Neural progenitor cell (in vitro differentiated cells): ENCODE data around the gene NDUFV1. TPM values are rescaled to one million over a fixed set of nuclear protein-coding genes. Genes with fewer than 3 reads are reported as not detected.
"Not testable (repeated sequence)": the region's sequence is repeated elsewhere in the genome, so short reads cannot be mapped to it uniquely, and the experiment has no call there.

Experiments used
- DNase-seq: peaks from one replicate; pipeline ENCODE4 v3.0.0-alpha.2; 2016; ENCODE audit warnings: low spot score
- H2AFZ ChIP-seq: fragments of 200-600 bp; sonication (generic); replicated peaks from 2 replicates; pipeline ENCODE4 v1.6.1; 2016; ENCODE audit warnings: antibody characterized with exemption
- H3F3A ChIP-seq: fragments of 200-600 bp; sonication (generic); 2 replicates; pipeline ENCODE4 v1.6.1; 2016; ENCODE audit warnings: antibody characterized with exemption, low read depth
- H3K27ac ChIP-seq: fragments of 200-600 bp; sonication (generic); 2 replicates; pipeline ENCODE4 v1.5.1; 2016; ENCODE audit warnings: mild to moderate bottlenecking
- H3K27me3 ChIP-seq: fragments of 200-600 bp; sonication (generic); 2 replicates; pipeline ENCODE4 v1.6.1; 2016; ENCODE audit warnings: mild to moderate bottlenecking, moderate library complexity
- H3K36me3 ChIP-seq: fragments of 200-600 bp; sonication (generic); 2 replicates; pipeline ENCODE4 v1.5.1; 2016
- H3K4me1 ChIP-seq: fragments of 200-600 bp; sonication (generic); 2 replicates; pipeline ENCODE4 v1.6.1; 2016; ENCODE audit warnings: mixed run types
- H3K4me2 ChIP-seq: fragments of 200-600 bp; sonication (generic); 2 replicates; pipeline ENCODE4 v1.6.1; 2016
- H3K4me3 ChIP-seq: fragments of 200-600 bp; sonication (generic); 2 replicates; pipeline ENCODE4 v1.5.1; 2016
- H3K79me2 ChIP-seq: fragments of 200-600 bp; sonication (generic); 2 replicates; pipeline ENCODE4 v1.6.1; 2016; ENCODE audit warnings: low read depth
- H3K9ac ChIP-seq: fragments of 200-600 bp; sonication (generic); 2 replicates; pipeline ENCODE4 v1.6.1; 2016
- H3K9me3 ChIP-seq: fragments of 200-600 bp; sonication (generic); 2 replicates; pipeline ENCODE4 v1.5.1; 2016; ENCODE audit warnings: low read depth
- H4K20me1 ChIP-seq: fragments of 200-600 bp; sonication (generic); 2 replicates; pipeline ENCODE4 v1.6.1; 2016; ENCODE audit warnings: low read depth
- H3K27ac Mint-ChIP-seq: 3 replicates; pipeline ENCODE4 v1.8.0; 2021; ENCODE audit warnings: mixed read lengths
- H3K27me3 Mint-ChIP-seq: 2 replicates; pipeline ENCODE4 v1.8.0; 2022; ENCODE audit warnings: low read depth, mild to moderate bottlenecking, inconsistent platforms, moderate library complexity, mixed read lengths; ENCODE audit not compliant: insufficient read depth
- H3K36me3 Mint-ChIP-seq: 3 replicates; pipeline ENCODE4 v1.8.0; 2021; ENCODE audit warnings: mixed read lengths
- H3K4me1 Mint-ChIP-seq: 3 replicates; pipeline ENCODE4 v1.8.0; 2021; ENCODE audit warnings: mixed read lengths
- H3K4me3 Mint-ChIP-seq: 3 replicates; pipeline ENCODE4 v1.8.0; 2021; ENCODE audit warnings: mild to moderate bottlenecking, moderate library complexity, mixed read lengths
- H3K9me3 Mint-ChIP-seq: 3 replicates; pipeline ENCODE4 v1.8.0; 2020; ENCODE audit warnings: mixed read lengths
- EZH2 ChIP-seq: fragments of 200-600 bp; sonication (generic); IDR thresholded peaks from 2 replicates; pipeline ENCODE4 v1.6.1; 2017; ENCODE audit warnings: antibody characterized with exemption, mild to moderate bottlenecking, moderate library complexity
- EZH2phosphoT487 ChIP-seq: fragments of 200-600 bp; sonication (generic); IDR thresholded peaks from 2 replicates; pipeline ENCODE4 v1.6.1; 2017; ENCODE audit warnings: antibody characterized with exemption
- total RNA-seq: library from RNA; depleted of rRNA; stranded (reverse); fragments of >200 nt; gene quantifications from 2 replicates; pipeline ENCODE4 v1.2.3, GENCODE V29; 2015; ENCODE audit warnings: low replicate concordance
- TF ChIP-seq, protein P1 (sequence below): fragments of 200-600 bp; sonication (generic); IDR thresholded peaks from 2 replicates; pipeline ENCODE4 v1.5.1; 2017; ENCODE audit warnings: antibody characterized with exemption, mild to moderate bottlenecking

NDUFV1 gene
- total RNA-seq, 1 donor from 2014 or later: 71.0 TPM

DNA sequence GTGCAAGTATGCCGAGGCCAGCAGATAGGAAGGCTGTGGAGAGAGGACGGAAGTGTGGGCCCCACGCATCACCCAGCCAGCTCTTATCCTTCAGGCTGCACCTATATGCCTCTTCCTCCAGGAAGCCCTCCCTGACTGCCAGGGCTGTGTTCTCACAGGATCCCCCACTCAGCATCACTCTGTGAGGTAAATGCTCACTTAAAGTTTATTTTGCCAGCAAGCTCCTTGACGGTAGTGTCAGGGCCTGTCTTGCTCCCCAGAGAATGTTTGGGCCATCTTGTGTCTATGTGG, 28.4 kb downstream of the NDUFV1 start:
- Histone ChIP-seq H3K27me3 (peaks cover 15% of the 10 kb centered on the region), H4K20me1 (no peaks in the 10 kb centered on the region), H3K4me3 (no peak overlapping the region), H2AFZ (no peak overlapping the region), H3K36me3 (no peaks in the 10 kb centered on the region), H3K9me3 (no peaks in the 10 kb centered on the region), H3F3A (peaks cover 10% of the 10 kb centered on the region), H3K9ac (no peak overlapping the region), H3K4me1 (peaks cover 9% of the 10 kb centered on the region), H3K27ac (no peak overlapping the region), H3K4me2 (no peak overlapping the region), H3K79me2 (no peaks in the 10 kb centered on the region)
- TF ChIP-seq EZH2phosphoT487 (no peak), EZH2 (no peak)
- TF ChIP-seq, protein P1, sequence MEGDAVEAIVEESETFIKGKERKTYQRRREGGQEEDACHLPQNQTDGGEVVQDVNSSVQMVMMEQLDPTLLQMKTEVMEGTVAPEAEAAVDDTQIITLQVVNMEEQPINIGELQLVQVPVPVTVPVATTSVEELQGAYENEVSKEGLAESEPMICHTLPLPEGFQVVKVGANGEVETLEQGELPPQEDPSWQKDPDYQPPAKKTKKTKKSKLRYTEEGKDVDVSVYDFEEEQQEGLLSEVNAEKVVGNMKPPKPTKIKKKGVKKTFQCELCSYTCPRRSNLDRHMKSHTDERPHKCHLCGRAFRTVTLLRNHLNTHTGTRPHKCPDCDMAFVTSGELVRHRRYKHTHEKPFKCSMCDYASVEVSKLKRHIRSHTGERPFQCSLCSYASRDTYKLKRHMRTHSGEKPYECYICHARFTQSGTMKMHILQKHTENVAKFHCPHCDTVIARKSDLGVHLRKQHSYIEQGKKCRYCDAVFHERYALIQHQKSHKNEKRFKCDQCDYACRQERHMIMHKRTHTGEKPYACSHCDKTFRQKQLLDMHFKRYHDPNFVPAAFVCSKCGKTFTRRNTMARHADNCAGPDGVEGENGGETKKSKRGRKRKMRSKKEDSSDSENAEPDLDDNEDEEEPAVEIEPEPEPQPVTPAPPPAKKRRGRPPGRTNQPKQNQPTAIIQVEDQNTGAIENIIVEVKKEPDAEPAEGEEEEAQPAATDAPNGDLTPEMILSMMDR: no peak
- Mint-ChIP-seq H3K4me1 (peaks cover 16% of the 10 kb centered on the region), H3K27me3 (peaks cover 11% of the 10 kb centered on the region), H3K27ac (no peak overlapping the region), H3K4me3 (peak overlapping the region; percentile 24), H3K36me3 (no peaks in the 10 kb centered on the region), H3K9me3 (peaks cover 2% of the 10 kb centered on the region)
- no peak for DNase-seq

DNA sequence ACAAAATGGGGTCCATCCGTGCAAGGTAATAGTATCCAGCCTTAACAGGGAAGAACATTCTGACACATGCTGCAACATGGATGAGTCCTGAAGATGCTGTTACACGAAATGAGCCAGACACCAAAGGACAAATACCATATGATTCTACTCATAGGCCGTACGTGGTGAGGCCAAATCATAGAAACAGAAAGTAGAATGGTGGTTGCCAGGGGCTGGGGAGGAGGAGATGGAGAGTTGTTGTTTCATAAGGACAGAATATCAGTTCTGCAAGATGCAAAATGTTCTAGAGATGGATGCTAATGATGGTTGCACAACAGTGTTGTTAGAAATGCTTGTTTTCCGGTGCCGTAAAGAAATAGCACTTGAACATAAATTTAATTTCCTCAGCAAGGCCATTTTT, 30.2 kb downstream of the NDUFV1 start:
- H3K4me3 Mint-ChIP-seq: no peak overlapping the region
- no peak overlapping the region for H3K9ac ChIP-seq
- H3K27me3 ChIP-seq: peaks cover 24% of the 10 kb centered on the region
- H3K27ac Mint-ChIP-seq: no peak overlapping the region
- no peaks in the 10 kb centered on the region for H3K36me3 ChIP-seq
- no peaks in the 10 kb centered on the region for H3F3A ChIP-seq
- peaks cover 2% of the 10 kb centered on the region for H3K9me3 Mint-ChIP-seq
- peaks cover 6% of the 10 kb centered on the region for H3K4me1 ChIP-seq
- H2AFZ ChIP-seq: no peak overlapping the region
- H3K4me1 Mint-ChIP-seq: peaks cover 10% of the 10 kb centered on the region
- H3K27me3 Mint-ChIP-seq: peaks cover 11% of the 10 kb centered on the region
- no peaks in the 10 kb centered on the region for H3K79me2 ChIP-seq
- H3K9me3 ChIP-seq: no peaks in the 10 kb centered on the region
- no peaks in the 10 kb centered on the region for H4K20me1 ChIP-seq
- H3K27ac ChIP-seq: no peak overlapping the region
- no peak overlapping the region for H3K4me2 ChIP-seq
- H3K36me3 Mint-ChIP-seq: no peaks in the 10 kb centered on the region
- TF ChIP-seq, protein P1: no peak
- no peak for TF ChIP-seq EZH2
- no peak for TF ChIP-seq EZH2phosphoT487
- H3K4me3 ChIP-seq: no peak overlapping the region
- DNase-seq: no peak

DNA sequence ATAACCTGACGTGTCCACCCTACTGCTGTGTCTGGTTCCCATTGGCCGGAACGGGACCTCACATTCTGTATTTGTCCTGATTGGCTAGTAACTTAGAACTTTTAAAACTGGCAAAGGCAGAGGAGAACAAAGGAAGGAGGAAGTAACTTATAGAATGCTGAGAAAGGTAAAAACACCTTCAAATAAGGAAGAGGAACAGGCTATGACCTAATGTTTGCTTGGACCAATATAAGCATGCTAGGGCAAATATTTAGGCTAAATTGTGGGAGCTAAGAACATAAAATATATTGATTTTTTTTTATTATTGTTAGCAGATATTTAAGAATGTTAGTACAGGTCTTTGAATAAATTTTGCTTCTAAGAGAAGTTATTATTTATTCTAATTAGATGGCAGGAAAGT, 30.7 kb downstream of the NDUFV1 start:
- not testable (repeated sequence) for H3K36me3 ChIP-seq, H3F3A ChIP-seq, DNase-seq, H3K27ac ChIP-seq, H2AFZ ChIP-seq, H3K79me2 ChIP-seq, H4K20me1 ChIP-seq, H3K36me3 Mint-ChIP-seq, H3K9me3 Mint-ChIP-seq, H3K4me3 Mint-ChIP-seq, H3K4me3 ChIP-seq, H3K27ac Mint-ChIP-seq, H3K4me1 Mint-ChIP-seq, H3K4me1 ChIP-seq, H3K9me3 ChIP-seq, H3K4me2 ChIP-seq, H3K9ac ChIP-seq
- H3K27me3 Mint-ChIP-seq: peaks cover 14% of the 10 kb centered on the region
- peaks cover 24% of the 10 kb centered on the region for H3K27me3 ChIP-seq

DNA sequence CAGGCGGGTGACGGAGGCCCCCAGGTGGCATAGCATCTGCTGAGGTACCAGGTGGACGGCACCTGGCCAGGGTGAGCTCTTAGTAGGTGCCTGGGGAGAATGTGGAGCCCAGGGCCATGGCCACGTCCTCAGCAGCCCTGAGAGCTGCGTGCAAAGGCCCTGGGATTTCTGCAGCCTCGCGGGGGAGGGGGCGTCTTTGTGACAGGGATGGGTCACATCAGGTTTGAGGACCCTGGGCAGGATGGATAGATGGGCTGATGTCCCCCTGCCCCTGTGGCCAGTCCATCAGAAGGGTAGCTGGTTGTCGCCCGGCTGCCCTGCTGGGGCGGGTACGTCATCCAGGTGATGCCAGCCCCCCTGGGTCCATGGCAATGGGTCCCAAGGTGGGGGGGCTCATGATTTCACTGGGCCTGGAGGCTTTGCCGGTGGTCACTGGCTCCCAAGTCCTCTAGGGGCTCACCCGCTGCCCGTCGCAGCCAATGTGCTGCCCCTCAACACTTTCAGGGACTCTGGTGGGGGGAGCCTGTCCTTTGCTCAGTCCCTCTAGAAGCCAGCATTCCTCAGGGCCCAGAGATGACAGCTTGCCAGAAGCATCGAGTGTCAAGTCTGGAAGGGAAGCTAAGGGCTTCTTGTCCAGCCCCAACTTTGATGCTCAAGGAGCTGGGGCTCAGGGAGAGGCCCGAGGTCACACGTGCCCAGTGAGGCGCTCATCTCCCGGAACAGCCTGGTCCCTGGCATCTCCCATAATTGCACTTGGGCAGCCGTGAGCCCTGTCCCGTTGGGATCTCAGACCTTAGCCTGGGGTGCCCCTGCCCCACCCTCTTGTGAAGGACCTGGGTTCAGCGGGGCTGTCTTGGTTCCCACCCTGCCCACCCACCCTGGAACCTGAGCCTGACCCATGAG, 32.0 kb downstream of the NDUFV1 start:
- no peaks in the 10 kb centered on the region for H3K79me2 ChIP-seq
- H3K4me1 ChIP-seq: peaks cover 6% of the 10 kb centered on the region
- peaks cover 7% of the 10 kb centered on the region for H3K4me1 Mint-ChIP-seq
- H3F3A ChIP-seq: no peaks in the 10 kb centered on the region
- H3K9ac ChIP-seq: no peak overlapping the region
- no peak for TF ChIP-seq EZH2
- TF ChIP-seq EZH2phosphoT487: no peak
- TF ChIP-seq, protein P1: no peak
- no peaks in the 10 kb centered on the region for H3K36me3 ChIP-seq
- no peak overlapping the region for H3K4me2 ChIP-seq
- no peak overlapping the region for H3K27ac ChIP-seq
- no peak overlapping the region for H3K4me3 ChIP-seq
- H3K4me3 Mint-ChIP-seq: no peak overlapping the region
- no peak for DNase-seq
- peaks cover 24% of the 10 kb centered on the region for H3K27me3 ChIP-seq
- H3K27ac Mint-ChIP-seq: peak overlapping the region; percentile 5
- H3K27me3 Mint-ChIP-seq: peaks cover 12% of the 10 kb centered on the region
- H3K9me3 Mint-ChIP-seq: peaks cover 2% of the 10 kb centered on the region
- H3K9me3 ChIP-seq: no peaks in the 10 kb centered on the region
- H3K36me3 Mint-ChIP-seq: no peaks in the 10 kb centered on the region
- no peak overlapping the region for H2AFZ ChIP-seq
- H4K20me1 ChIP-seq: no peaks in the 10 kb centered on the region
